SK-N-DZ (cell line): ENCODE data around the gene KCNH1.
"Not testable (repeated sequence)": the region's sequence is repeated elsewhere in the genome, so short reads cannot be mapped to it uniquely, and the experiment has no call there.

ENCODE experiments used
- DNase-seq: peaks from one replicate; pipeline ENCODE4 v3.0.0-alpha.2; 2015; ENCODE audit warnings: low spot score

KCNH1 gene

DNA sequence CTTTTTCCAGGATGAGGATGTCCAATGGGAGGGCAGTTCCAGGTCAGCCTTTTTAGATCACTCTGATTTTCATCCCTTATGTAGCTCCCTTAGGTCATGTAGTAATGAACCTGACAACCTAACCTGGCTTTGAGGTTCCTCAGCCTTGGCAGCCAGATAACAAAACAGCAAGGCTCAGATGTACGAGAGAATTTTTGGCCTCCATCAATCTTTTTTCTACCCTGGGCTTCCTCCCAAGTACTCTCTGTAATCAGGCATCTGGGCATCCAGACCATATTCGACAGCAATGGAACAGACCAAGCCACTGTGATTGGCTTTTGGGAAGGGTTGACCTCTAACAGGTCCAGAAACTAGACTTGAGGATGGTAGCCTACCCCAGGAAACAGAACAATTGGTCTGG is 38.6 kb downstream of the KCNH1 start:
- DNase-seq: no peak

DNA sequence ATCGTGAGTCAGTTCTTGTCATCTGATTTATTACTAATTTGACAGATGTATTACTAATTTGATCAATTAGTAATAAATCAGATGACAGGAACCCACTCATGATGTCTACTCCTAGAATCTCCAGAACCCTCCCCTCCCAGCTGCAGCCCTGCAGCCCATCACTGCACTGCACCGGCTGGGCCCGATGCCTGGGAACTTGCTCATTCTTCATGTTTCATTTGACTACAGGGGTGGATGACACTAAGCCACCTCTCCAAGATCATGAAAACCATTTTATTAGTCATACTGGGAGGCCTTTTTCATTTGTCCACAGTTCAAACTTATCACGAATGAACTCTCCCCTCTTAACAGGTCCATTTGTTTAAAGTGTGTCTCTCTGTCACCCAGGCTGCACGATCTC is 41.0 kb downstream of the KCNH1 start:
- no peak for DNase-seq

DNA sequence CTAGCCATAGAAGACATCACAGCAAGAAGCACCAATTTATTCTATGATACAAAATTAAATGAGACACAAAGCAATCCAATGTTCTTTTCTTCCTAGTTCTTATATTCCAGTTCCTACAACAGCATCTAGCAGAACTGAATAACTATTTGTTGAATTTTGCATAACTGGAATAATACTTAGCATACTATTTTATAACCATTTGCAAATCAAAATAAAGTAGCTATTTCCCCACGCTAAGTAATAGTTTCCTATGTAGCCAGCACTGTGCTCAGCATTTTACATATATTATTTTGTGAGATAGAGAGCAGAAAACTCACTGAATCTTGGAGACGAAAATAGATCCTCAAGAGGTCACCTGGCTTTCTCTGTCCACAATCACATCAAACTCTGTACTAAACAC is 42.1 kb downstream of the KCNH1 start:
- no peak for DNase-seq

DNA sequence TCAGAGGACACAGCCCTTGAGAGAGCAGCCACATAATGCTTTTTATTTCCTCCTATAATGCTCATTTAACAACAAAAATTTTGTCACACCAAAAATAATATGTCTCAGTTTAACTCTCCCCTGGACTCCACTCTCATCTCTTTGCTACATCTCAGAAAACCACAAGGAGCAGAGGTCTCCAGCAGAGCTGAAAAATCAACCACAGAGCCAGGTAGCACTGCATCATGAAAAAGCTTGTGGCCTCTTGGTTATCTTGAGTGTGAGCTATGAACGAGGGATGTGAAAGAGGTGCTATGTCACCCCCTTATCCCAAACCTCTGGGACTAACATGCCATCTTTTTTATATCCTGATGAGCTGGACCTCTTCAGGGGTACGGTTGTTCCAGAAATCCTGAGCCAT is 44.4 kb downstream of the KCNH1 start:
- no peak for DNase-seq

DNA sequence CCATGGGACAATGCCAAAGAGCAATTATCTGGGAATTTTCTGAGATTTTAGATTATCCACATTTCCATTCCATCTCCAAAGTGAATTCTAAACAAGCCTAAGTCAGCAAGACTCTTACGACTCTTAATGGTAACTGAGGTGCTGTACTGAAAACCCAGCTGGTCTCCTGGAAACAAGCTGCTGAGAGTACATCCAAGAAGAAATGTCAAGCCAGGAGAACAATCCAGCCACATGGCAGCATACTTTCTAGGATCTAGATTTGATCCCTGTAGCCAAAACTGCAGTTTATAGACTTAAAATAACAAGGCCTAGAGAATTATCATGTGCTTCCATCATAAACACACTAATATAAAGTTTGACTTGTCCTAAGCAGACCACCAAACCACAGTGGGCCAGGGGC is 45.8 kb downstream of the KCNH1 start:
- no peak for DNase-seq

- no peak for DNase-seq
Observed at GRCh38 chr1:211082824-211083223, 51.1 kb downstream of the KCNH1 start.

DNA sequence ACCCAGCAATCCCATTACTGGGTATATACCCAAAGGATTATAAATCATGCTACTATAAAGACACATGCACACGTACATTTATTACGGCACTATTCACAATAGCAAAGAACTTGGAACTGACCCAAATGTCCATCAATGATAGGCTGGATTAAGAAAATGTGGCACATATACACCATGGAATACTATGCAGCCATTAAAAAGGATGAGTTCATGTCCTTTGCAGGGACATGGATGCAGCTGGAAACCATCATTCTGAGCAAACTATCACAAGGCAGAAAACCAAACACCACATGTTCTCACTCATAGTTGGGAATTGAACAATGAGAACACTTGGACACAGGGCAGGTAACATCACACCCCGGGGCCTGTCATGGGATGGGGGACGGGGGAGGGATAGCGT is 52.5 kb downstream of the KCNH1 start:
- DNase-seq: not testable (repeated sequence)

DNA sequence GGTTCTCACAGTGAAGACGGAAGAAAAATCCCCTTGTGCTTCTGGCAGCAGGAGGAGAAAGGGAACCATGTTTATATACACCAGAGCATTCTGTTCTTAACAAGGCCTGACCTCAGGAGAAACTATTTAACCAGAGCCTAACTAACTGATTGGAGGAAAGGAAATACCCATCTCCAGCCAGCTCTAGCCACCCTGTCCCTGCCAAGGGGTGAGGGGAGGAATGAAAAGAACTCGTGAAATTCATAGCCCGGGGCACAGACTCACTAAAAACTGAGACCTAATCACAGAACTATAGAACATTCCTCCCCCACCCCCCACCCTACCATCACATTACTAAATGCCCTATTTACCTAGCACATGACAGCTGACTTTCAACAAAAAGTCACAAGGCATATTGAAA is 65.0 kb downstream of the KCNH1 start:
- DNase-seq: no peak

- peak; percentile 27 for DNase-seq
Observed at GRCh38 chr1:211066781-211067384, 67.1 kb downstream of the KCNH1 start.

DNA sequence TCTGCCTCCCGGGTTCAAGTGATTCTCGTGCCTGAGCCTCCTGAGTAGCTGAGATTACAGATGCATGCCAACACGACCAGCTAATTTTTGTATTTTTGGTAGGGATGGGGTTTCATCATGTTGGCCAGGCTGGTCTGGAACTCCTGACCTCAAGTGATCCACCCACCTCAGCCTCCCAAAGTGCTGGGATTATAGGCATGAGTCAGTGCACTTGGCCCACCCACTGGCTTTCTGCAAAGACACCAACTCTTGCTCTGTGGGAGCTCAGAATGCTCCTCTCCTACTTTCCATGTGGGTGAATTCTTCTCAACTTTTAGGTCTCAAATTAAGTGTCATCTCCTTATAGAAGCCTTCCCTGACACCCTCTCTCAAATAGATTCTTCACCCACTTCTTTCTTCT is 92.1 kb downstream of the KCNH1 start:
- DNase-seq: not testable (repeated sequence)

GRCh38 chr1:211037095-211037494 is 96.9 kb downstream of the KCNH1 start:
- no peak for DNase-seq

- no peak for DNase-seq
Observed at GRCh38 chr1:211036381-211037060, 97.4 kb downstream of the KCNH1 start.

- no peak for DNase-seq
Observed at GRCh38 chr1:211035821-211036380, 98.0 kb downstream of the KCNH1 start.

DNA sequence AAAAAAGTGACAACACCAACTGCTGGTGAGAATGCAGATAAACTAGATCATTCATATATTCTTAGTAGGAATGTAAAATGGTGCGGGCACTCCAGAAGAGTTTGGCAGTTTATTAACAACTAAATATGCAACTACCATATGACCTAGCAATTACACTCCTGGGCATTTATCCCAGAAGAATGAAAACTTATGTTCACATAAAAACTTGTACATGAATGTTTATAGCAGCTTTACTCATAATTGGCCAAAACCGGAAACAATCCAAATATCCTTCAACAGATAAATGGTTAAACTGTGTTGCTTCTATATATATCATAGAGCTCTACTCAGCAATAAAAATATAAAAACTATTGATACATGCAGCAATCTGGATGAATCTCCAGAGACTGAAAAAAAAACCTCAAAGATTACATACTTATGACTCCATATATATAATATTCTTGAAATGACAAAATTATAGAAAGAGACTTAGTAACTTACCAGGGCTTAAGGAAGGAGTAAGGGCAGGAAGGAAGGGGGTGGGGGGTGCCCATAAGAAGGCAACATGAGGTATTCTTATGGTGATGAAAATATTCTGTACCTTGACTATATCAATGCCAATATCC is 99.9 kb downstream of the KCNH1 start:
- no peak for DNase-seq

DNA sequence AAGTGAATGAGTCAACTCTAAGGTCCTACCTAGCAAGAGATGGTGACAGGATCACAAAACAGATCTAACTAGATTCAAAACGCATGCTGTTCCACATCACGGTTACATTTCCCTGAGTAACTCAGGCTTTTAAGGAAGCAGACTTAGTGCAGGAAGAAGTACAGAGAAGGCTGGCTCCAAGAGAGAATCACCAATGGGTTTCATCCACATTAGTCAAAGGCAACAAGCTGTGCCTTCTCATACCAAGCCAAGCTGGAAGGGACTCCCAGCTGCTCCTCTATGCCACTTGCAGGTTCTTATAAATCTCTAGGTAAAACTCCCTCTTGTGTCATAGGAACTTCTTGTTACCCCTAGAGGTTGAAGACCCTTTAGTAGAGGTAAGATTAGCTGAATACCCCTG is 109.0 kb downstream of the KCNH1 start:
- DNase-seq: no peak

DNA sequence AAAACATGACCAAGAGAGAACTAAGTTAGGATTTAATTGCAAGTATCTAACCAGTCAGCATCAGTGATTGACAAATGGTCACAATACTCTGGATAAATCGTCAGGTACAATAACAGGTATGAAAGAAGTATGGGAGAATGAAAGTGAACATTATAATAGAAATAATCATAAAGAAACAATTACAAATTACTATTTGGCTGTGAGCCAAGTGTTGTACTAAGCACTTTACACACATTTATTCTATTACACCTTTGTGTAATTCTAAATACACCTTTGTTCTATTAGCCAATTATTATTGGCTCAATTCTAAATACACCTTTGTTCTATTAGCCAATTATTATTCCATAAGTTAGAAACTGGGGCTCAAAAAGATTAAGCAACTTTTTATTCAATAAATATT is 114.7 kb downstream of the KCNH1 start:
- no peak for DNase-seq

DNA sequence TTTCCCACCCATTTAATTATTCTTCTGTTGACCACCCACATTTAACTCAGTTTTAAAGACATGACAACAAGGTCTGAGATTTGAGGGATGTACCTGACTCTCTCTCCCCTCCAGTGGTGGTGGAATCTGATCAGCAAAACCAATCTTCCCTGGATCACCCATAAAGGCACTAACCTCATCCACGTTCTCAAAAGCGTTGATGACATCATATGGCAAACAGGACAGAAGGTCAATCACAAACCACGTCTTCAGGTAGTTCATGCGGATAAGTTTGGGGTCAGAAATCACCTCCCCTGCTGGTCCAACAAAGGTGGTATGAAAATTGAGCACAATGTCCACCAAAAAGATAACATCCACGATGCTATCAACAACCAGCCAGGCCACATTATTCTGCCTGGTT is 115.3 kb downstream of the KCNH1 start:
- DNase-seq: no peak

GRCh38 chr1:211017075-211017718 is 116.8 kb downstream of the KCNH1 start:
- DNase-seq: peak; percentile 36

GRCh38 chr1:211014275-211014674 is 119.7 kb downstream of the KCNH1 start:
- DNase-seq: no peak

- DNase-seq: no peak
Observed at GRCh38 chr1:211013346-211014240, 120.4 kb downstream of the KCNH1 start.

DNA sequence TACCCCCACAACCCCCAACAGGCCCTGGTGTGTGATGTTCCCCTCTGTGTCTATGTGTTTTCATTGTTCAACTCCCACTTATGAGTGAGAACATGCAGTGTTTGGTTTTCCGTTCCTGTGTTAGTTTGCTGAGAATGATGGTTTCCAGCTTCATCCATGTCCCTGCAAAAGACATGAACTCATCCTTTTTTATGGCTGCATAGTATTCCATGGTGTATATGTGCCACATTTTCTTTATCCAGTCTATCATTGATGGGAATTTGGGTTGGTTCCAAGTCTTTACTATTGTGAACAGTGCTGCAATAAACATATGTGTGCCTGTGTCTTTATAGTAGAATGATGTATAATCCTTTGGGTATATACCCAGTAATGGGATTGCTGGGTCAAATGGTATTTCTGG is 122.8 kb downstream of the KCNH1 start:
- DNase-seq: not testable (repeated sequence)
